NCI-H2107 treated with DMSO at 0.1 percent for 48 hours (cell line): ENCODE data around the gene PPID.
"Not testable (repeated sequence)": the region's sequence is repeated elsewhere in the genome, so short reads cannot be mapped to it uniquely, and the experiment has no call there.

ENCODE experiments used
- DNase-seq: peaks from one replicate; lab custom pipeline; 2025; ENCODE audit not compliant: unreplicated experiment; lab: John Stamatoyannopoulos, UW

The PPID gene

GRCh38 chr4:158669310-158669709 lies 53.9 kb downstream of the PPID start:
- DNase-seq: no peak

GRCh38 chr4:158667651-158668198 lies 55.5 kb downstream of the PPID start:
- no peak for DNase-seq

GRCh38 chr4:158666892-158667291 lies 56.3 kb downstream of the PPID start:
- DNase-seq: no peak

GRCh38 chr4:158664806-158665205 lies 58.4 kb downstream of the PPID start:
- DNase-seq: no peak

GRCh38 chr4:158663707-158664625 lies 59.2 kb downstream of the PPID start:
- not testable (repeated sequence) for DNase-seq

GRCh38 chr4:158663255-158663654 lies 59.9 kb downstream of the PPID start:
- not testable (repeated sequence) for DNase-seq
